GM21786 (cell line): ENCODE measurements around the gene CYB561.
"Not testable (repeated sequence)": the region's sequence is repeated elsewhere in the genome, so short reads cannot be mapped to it uniquely, and the experiment has no call there.

ENCODE experiments used
- ATAC-seq: cut with Tn5 transposase; IDR thresholded peaks from one replicate; pipeline ENCODE4 v1.9.1; 2021; ENCODE audit not compliant: unreplicated experiment

CYB561 gene

GRCh38 chr17:63479495-63480184, 33.5 kb upstream of the CYB561 start:
- no peak for ATAC-seq

DNA sequence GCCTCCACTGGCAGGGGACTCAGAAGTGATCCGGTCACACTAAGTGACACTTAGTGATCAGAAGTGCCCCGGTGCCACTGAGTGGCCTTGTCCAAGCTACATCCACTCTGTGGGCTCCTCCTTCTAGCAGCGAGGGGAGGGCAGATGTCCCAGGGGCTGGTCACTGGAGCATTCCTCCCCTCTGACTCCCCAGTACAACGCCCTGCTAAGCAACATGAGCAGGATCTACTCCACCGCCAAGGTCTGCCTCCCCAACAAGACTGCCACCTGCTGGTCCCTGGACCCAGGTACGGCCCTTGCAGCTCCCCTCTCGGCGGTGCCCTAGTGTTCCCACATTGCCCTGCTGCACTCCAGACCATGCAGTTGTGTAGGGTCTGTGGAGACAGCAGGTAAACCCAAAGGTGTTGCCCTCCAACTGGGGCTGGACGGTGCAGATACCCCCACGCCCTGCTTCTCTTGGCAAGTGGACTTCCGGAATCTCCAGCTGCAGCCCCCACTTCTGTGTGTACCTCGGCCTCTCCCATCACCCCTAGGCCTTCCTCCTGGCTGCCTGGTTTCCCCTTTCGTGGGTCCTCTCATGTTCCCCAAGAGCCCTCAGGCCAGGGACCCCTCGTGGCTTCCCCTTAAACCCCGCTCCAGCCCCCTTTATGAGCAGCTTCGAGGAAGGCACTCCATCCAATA, 32.8 kb upstream of the CYB561 start:
- peak; percentile 80 for ATAC-seq

GRCh38 chr17:63477480-63478440, 31.7 kb upstream of the CYB561 start:
- ATAC-seq = no peak

DNA sequence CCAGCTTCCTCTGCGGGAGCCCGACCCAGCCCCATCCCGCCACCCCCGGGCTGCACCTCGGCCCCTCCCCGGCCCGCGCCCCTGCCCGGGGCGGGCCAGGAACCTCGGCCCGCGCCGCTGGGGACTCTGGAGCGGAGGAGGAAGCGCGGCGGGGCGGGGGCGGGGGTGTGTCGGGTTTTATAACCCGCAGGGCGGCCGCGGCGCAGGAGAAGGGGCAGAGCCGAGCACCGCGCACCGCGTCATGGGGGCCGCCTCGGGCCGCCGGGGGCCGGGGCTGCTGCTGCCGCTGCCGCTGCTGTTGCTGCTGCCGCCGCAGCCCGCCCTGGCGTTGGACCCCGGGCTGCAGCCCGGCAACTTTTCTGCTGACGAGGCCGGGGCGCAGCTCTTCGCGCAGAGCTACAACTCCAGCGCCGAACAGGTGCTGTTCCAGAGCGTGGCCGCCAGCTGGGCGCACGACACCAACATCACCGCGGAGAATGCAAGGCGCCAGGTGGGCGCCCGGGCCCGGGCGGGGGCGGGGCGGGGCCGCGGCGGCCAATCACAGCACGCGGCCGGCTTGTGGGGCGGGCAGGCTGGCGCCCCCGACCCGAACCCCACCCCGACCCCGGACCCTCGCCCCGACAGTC, 30.9 kb upstream of the CYB561 start, which contains the start of gene ACE:
Gene ACE, plus strand, starts transcription at position 208 of the 626 bp plus-strand sequence. Its CDS starts 34 bp downstream, at position 242.
- ATAC-seq = no peak

- no peak for ATAC-seq
Measured at GRCh38 chr17:63476459-63476853, 30.4 kb upstream of the CYB561 start.

GRCh38 chr17:63475491-63476412, 29.6 kb upstream of the CYB561 start:
- ATAC-seq = no peak

- no peak for ATAC-seq
Measured at GRCh38 chr17:63474586-63475460, 28.7 kb upstream of the CYB561 start.

- no peak for ATAC-seq
Measured at GRCh38 chr17:63474174-63474573, 28.1 kb upstream of the CYB561 start.

GRCh38 chr17:63468099-63468498, 22.0 kb upstream of the CYB561 start:
- ATAC-seq = not testable (repeated sequence)

GRCh38 chr17:63464691-63465236, 18.7 kb upstream of the CYB561 start:
- ATAC-seq = no peak

DNA sequence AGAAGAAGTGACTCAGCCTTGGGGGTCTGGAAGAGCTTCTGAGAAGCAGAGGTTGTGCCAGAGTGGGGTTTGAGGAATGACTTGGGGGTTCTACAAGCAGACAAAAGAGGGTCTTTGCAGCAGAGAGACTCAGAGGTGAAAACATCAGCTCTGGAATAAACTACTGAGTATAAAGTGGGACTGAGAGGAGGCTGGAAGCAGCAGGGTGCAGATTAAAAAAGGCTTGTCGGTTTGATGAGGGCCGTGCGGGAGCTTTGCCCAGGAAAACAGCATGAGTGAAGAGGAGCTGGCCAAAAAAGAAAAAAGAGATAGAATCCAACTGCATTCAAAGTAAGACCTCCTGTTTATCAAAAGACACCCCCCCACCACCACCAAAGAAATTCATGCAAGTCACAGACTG, 17.7 kb upstream of the CYB561 start:
- ATAC-seq = no peak

DNA sequence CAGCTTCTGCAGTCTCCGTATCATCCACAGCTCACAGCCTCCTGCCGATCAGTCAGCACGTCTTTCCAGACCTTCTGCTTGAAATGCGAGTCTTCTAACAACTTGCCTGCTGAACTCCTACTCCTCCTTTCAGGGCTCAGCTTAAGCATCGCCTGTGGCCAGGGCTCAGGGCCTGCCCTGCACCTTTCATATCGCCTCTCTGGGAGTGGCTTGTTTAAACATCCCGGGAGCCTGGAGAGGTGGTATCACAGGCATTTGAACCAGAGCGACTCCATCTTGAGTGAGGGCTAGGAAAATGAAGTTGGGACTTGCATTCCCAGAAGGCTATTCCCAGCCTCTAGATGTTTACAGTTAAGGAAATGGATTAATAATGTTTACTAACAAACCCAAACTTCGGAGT, 13.9 kb upstream of the CYB561 start:
- no peak for ATAC-seq

GRCh38 chr17:63458478-63458877, 12.4 kb upstream of the CYB561 start:
- ATAC-seq = no peak

GRCh38 chr17:63455417-63455816, 9.3 kb upstream of the CYB561 start:
- ATAC-seq = no peak

GRCh38 chr17:63454915-63455314, 8.8 kb upstream of the CYB561 start:
- no peak for ATAC-seq

GRCh38 chr17:63454357-63454756, 8.3 kb upstream of the CYB561 start:
- not testable (repeated sequence) for ATAC-seq

DNA sequence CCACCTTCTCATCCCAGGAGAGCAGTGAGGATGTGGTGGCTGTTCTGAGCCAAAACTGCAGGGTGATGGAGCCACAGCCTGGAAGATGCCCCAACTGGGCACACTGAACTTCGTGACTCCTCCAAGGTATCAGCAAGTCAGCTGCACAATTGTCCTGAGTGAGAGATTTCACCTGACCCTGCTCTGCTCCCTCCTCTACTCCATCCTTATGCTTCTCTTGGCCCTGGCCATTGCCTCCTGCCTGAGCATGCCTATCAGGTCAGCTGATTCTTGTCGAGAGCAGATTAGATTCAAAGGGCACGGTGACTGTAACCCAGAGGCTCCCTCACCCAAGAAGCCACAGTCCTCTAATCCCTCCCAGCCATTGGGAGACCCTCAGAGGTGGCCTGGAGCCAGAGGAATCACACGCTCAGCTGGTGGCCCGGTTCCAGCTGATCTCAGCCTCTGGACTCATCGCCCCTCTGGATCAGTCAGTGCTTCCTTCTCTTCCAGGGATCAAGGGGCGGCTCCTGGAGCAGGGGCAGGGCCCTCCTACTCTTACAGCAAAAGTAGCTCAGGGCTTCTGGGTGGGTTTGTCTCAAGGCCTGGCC, 7.0 kb upstream of the CYB561 start:
- no peak for ATAC-seq
